Posterior cingulate gyrus (tissue), 11 donors: ENCODE results near the gene MAP3K7.

Experiments used
- DNase-seq, 10 donors: peaks; one replicate each; pipeline versions ENCODE4 v3.0.0 to v3.0.0-alpha.2; 2020 to 2021; ENCODE audit warnings: mixed read lengths in 3 of 10
- intact Hi-C: fragments of 100-400 bp; cut with DNase I; formaldehyde crosslinking; loops from one replicate; pipeline ENCODE4 v1.15.1; 2023

Gene MAP3K7

GRCh38 chr6:90534337-90535025 is 52.4 kb downstream of the MAP3K7 start:
- DNase-seq: no peak
- intact Hi-C loops: no loop called here

GRCh38 chr6:90533615-90534336 is 53.1 kb downstream of the MAP3K7 start:
- no peak for DNase-seq
- intact Hi-C loops: no loop called here

GRCh38 chr6:90530882-90531281 is 56.0 kb downstream of the MAP3K7 start:
- DNase-seq: no peak
- intact Hi-C loops: no loop called here

GRCh38 chr6:90525421-90525820 is 61.5 kb downstream of the MAP3K7 start:
- intact Hi-C loops: no loop called here

GRCh38 chr6:90523779-90524310 is 63.0 kb downstream of the MAP3K7 start:
- intact Hi-C loops: no loop called here
- DNase-seq: no peak

More at GRCh38 chr6:90525421-90525820, 61.5 kb downstream of the MAP3K7 start:
- DNase-seq: no peak

- intact Hi-C loops: no loop called here
- DNase-seq: no peak
Observed at GRCh38 chr6:90521955-90522354, 64.9 kb downstream of the MAP3K7 start.

- DNase-seq: no peak
- intact Hi-C loops: no loop called here
Observed at GRCh38 chr6:90516074-90516660, 70.7 kb downstream of the MAP3K7 start.

GRCh38 chr6:90514496-90514895 is 72.4 kb downstream of the MAP3K7 start:
- no peak for DNase-seq
- intact Hi-C loops: no loop called here

- intact Hi-C loops: no loop called here
Observed at GRCh38 chr6:90508753-90509152, 78.1 kb downstream of the MAP3K7 start.

GRCh38 chr6:90502866-90503407 is 83.9 kb downstream of the MAP3K7 start:
- no peak for DNase-seq
- intact Hi-C loops: no loop called here

More at GRCh38 chr6:90508753-90509152, 78.1 kb downstream of the MAP3K7 start:
- no peak for DNase-seq

GRCh38 chr6:90502381-90502780 is 84.5 kb downstream of the MAP3K7 start:
- intact Hi-C loops: no loop called here

GRCh38 chr6:90500458-90500857 is 86.4 kb downstream of the MAP3K7 start:
- intact Hi-C loops: no loop called here
- no peak for DNase-seq

More at GRCh38 chr6:90502381-90502780, 84.5 kb downstream of the MAP3K7 start:
- DNase-seq: no peak

- intact Hi-C loops: loop anchor here (2.0 kb wide), 1 partner anchor 75 kb away; no protein-coding TSS in a partner anchor
- DNase-seq: no peak
Observed at GRCh38 chr6:90497411-90497810, 89.5 kb downstream of the MAP3K7 start.

GRCh38 chr6:90496258-90497016 is 90.4 kb downstream of the MAP3K7 start:
- DNase-seq: no peak
- intact Hi-C loops: loop anchor here (2.0 kb wide), 1 partner anchor 76 kb away; no protein-coding TSS in a partner anchor

GRCh38 chr6:90495216-90495817 is 91.6 kb downstream of the MAP3K7 start:
- intact Hi-C loops: no loop called here
- no peak for DNase-seq

- intact Hi-C loops: no loop called here
- no peak for DNase-seq
Observed at GRCh38 chr6:90494067-90494780, 92.6 kb downstream of the MAP3K7 start.

GRCh38 chr6:90493332-90493731 is 93.5 kb downstream of the MAP3K7 start:
- intact Hi-C loops: no loop called here
- no peak for DNase-seq

GRCh38 chr6:90492798-90493197 is 94.1 kb downstream of the MAP3K7 start:
- no peak for DNase-seq
- intact Hi-C loops: no loop called here

- no peak for DNase-seq
- intact Hi-C loops: no loop called here
Observed at GRCh38 chr6:90492369-90492768, 94.5 kb downstream of the MAP3K7 start.
